Activated naive CD4-positive, alpha-beta T cell treated with anti-CD3 and anti-CD28 coated beads, Interleukin-2, amount 50 U/mL, for 24 hours (primary cell): Measurements from ENCODE around the gene C17orf50.
A peak's percentile ranks its signal among the peaks of the same experiment; 100 is the strongest.

ENCODE experiments used
- H3K27ac Mint-ChIP-seq: one replicate; pipeline ENCODE4 v1.8.0; 2021; ENCODE audit warnings: mild to moderate bottlenecking, mixed read lengths
- H3K27me3 Mint-ChIP-seq: one replicate; pipeline ENCODE4 v1.8.0; 2021; ENCODE audit warnings: mixed read lengths
- H3K36me3 Mint-ChIP-seq: one replicate; pipeline ENCODE4 v1.8.0; 2021; ENCODE audit warnings: mixed read lengths
- H3K4me1 Mint-ChIP-seq: one replicate; pipeline ENCODE4 v1.8.0; 2021; ENCODE audit warnings: mixed read lengths
- H3K4me3 Mint-ChIP-seq: one replicate; pipeline ENCODE4 v1.8.0; 2021; ENCODE audit warnings: mild to moderate bottlenecking, mixed read lengths
- H3K9me3 Mint-ChIP-seq: one replicate; pipeline ENCODE4 v1.8.0; 2021; ENCODE audit warnings: mixed read lengths

The C17orf50 gene

GRCh38 chr17:35807371-35808144 lies 46.9 kb downstream of the C17orf50 start:
- H3K4me1 Mint-ChIP-seq, result peaks cover 61% of the 10 kb centered on the region
- peaks cover 3% of the 10 kb centered on the region for H3K36me3 Mint-ChIP-seq
- no peaks in the 10 kb centered on the region for H3K9me3 Mint-ChIP-seq
- peak overlapping the region; percentile 100 for H3K27ac Mint-ChIP-seq
- no peaks in the 10 kb centered on the region for H3K27me3 Mint-ChIP-seq
- H3K4me3 Mint-ChIP-seq, result peak overlapping the region; percentile 95

- peaks cover 59% of the 10 kb centered on the region for H3K4me1 Mint-ChIP-seq
- H3K27ac Mint-ChIP-seq, result peak overlapping the region; percentile 100
- H3K36me3 Mint-ChIP-seq, result peaks cover 3% of the 10 kb centered on the region
- H3K27me3 Mint-ChIP-seq, result no peaks in the 10 kb centered on the region
- no peaks in the 10 kb centered on the region for H3K9me3 Mint-ChIP-seq
- H3K4me3 Mint-ChIP-seq, result peak overlapping the region; percentile 95
These were observed 47.7 kb downstream of the C17orf50 start for GRCh38 chr17:35808240-35808961.

- Mint-ChIP-seq H3K4me3 (peak within 1 kb of the TSS; percentile 95), H3K27ac (peak within 1 kb of the TSS; percentile 100), H3K9me3 (no peaks in the 10 kb centered on the region), H3K4me1 (peaks cover 65% of the 10 kb centered on the region), H3K36me3 (peaks cover 8% of the 10 kb centered on the region), H3K27me3 (no peaks in the 10 kb centered on the region)
These were observed 48.5 kb downstream of the C17orf50 start, which contains the start of gene TAF15 for GRCh38 chr17:35808962-35809854. TAF15 (plus strand) TSS chr17:35809484; CDS start chr17:35809570, 86 bp downstream.

- Mint-ChIP-seq H3K9me3 (no peaks in the 10 kb centered on the region), H3K27ac (peak overlapping the region; percentile 100), H3K27me3 (no peaks in the 10 kb centered on the region), H3K4me3 (peak overlapping the region; percentile 95), H3K36me3 (peaks cover 8% of the 10 kb centered on the region), H3K4me1 (peaks cover 67% of the 10 kb centered on the region)
These were observed 49.3 kb downstream of the C17orf50 start for GRCh38 chr17:35809855-35810461.

GRCh38 chr17:35811759-35812158 lies 51.1 kb downstream of the C17orf50 start:
- Mint-ChIP-seq H3K4me3 (peak overlapping the region; percentile 95), H3K4me1 (peaks cover 78% of the 10 kb centered on the region), H3K9me3 (no peaks in the 10 kb centered on the region), H3K36me3 (peaks cover 8% of the 10 kb centered on the region), H3K27ac (no peak overlapping the region), H3K27me3 (no peaks in the 10 kb centered on the region)

- H3K4me3 Mint-ChIP-seq, result peak overlapping the region; percentile 95
- peaks cover 79% of the 10 kb centered on the region for H3K4me1 Mint-ChIP-seq
- H3K27me3 Mint-ChIP-seq, result no peaks in the 10 kb centered on the region
- peaks cover 10% of the 10 kb centered on the region for H3K36me3 Mint-ChIP-seq
- H3K9me3 Mint-ChIP-seq, result no peaks in the 10 kb centered on the region
- no peak overlapping the region for H3K27ac Mint-ChIP-seq
These were observed 51.8 kb downstream of the C17orf50 start for GRCh38 chr17:35812456-35812855.
